Renal cortex interstitium (tissue), 11 donors: Measurements from ENCODE around the gene BCORL1. TPM values are rescaled to one million over a fixed set of nuclear protein-coding genes. Genes with fewer than 3 reads are reported as not detected.

ENCODE experiments used
- DNase-seq, 11 donors: peaks; one replicate each; pipeline ENCODE4 v3.0.0-alpha.2; 2013; ENCODE audit warnings: low read depth in 9 of 11, low spot score in 4 of 11; ENCODE audit errors: extremely low read depth in 1 of 11
- polyA plus RNA-seq, 3 donors: library from polyadenylated mRNA; unstranded; fragments of 120-200 nt; gene quantifications; one replicate each; pipeline ENCODE4 v1.2.1, GENCODE V29; 2013; ENCODE audit not compliant: insufficient read length in 3 of 3

BCORL1 gene
- polyA plus RNA-seq, 3 donors: 16.0 to 20.8 (median 17.0) TPM

DNA sequence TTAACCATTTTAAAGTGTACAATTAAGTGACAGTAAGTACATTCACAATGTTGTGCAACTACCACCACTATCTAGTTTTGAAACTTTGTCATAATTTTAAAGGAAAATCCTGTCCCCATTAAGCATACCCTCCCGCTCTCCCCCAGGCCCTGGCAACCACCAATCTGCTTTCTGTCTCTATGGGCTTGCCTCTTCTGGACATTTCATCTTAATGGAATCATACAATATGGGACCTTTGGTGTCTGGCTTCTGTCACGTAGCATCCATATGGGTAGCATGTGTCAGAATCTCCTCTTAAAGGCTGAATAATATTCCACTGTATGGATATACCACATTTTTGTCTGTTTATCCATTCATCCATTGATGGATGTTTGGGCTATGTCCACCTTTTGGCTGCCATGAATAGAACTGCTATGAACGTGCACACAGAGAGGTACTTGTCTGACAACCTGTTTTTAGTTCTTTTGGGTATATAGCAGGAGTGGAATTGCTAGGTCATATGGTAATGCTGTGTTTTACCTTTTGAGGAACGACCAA is 66.3 kb downstream of the BCORL1 start:
- DNase-seq: no peak

- DNase-seq: no peak
Measured at GRCh38 chrX:130049821-130050220, 67.4 kb downstream of the BCORL1 start.

- DNase-seq: no peak
Measured at GRCh38 chrX:130051176-130051845, 68.9 kb downstream of the BCORL1 start.

GRCh38 chrX:130053236-130053635 is 70.8 kb downstream of the BCORL1 start:
- no peak for DNase-seq

DNA sequence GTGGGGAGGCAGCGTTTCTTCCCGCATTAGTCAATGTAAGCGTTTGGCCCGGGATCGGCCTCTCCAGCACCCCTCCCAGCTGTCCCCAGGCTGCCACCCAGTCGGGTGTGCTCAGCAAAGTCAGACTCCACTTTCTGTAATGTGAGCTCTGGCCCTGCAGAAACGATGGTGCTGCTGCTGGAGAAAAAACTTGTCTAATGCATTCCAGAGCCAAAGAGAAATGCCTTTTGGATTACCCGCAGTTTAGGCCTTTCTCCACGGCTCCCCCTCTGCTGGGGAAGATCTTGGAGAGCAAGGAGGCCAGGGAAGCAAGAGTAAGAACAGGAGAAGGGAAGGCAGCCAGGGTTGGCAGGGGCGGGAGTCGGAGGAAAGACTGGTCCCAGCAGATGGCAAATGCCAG is 72.7 kb downstream of the BCORL1 start:
- no peak for DNase-seq

DNA sequence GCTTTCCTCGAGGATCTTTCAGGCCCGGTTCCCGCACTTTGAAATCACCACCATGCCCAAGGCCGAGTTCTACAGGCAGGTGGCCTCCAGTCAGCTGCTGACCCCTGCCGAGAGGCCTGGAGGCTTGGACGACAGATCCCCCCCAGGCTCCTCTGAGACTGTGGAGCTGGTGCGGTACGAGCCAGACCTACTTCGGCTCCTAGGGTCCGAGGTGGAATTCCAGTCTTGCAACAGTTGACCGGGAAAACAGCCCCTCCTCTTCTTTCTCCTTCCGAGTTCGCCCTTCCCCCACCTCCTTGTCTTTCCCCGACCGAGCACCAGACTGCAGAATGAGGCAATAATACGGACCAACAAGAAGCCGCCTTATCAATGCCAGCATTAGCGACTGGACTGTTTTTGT is 73.5 kb downstream of the BCORL1 start:
- no peak for DNase-seq

DNA sequence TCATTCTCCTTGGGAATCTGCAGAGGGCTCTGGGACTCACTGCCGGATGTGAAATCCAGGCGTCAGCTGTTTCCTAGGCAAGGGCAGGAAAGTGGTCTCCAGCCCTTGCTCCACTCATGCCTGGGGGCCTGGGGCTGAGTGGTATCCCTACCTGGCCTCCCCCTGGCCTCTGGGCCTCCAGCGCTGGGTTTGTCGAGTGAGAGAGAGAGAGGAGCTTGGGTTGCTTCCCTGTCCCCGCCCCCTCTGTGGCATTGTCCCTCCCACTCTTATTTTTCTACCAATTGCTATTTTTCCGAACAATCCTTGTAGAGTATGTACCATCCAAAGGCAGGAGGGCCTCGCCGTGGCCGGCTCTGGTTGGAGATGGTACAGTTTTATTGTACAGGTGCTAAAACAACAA is 74.8 kb downstream of the BCORL1 start:
- DNase-seq: no peak

DNA sequence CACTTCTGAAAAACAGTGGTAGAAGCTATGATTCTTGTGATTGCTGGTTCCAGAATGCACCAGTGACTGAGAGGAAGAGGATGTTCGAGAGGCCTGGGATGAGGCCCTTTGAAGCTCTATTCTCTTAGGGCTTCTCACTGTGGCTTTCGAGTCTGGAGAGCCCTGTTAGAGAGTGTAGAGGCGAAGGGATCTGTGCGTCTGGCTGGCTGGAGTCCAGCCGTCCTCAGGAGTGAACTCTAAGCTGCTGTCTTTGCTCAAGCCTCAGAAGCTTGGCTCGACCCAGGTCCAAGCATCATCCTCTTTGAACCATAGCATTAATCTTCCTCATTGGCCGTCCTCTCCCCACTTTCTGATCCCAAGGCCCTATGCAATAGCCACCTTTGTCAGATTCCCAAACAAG is 76.2 kb downstream of the BCORL1 start:
- no peak for DNase-seq

- DNase-seq: peak in 6 of 11 donors; percentile 48 to 70 (median 54)
Measured at GRCh38 chrX:130060122-130061069, 78.0 kb downstream of the BCORL1 start.

DNA sequence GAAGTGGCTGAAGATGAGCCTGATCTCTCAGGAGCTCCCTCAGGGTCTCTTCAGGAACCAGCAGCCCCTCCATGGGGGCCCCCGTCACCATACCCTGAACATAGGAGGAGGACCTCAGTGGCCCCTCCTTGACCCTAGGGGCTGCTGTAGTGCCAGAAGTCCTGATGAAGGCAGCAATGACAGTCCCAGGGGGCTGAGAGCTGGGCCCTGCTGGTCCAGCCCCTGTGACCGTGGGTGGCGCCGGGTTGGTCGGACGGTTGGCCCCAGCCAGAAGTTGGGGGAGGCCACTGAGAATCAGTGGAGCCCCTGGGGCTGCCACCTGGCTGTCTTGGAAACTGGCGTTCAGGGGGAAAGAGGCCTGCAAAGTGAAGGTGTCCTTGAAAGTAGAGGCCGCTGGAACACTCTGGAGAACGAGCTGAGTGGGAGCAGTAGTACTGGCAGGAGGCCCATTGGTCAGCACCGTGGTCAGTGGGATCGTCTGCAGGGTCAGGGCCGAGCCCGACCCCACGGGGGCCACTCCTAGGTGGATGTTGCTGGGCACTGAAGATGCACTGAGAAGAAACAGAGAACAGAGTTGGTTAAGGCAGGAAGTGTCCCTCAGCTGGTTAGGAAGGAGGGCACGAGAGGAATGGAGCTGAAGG is 84.7 kb downstream of the BCORL1 start:
- DNase-seq: no peak

GRCh38 chrX:130071611-130072344 is 89.3 kb downstream of the BCORL1 start:
- no peak for DNase-seq

GRCh38 chrX:130072345-130072740 is 89.9 kb downstream of the BCORL1 start:
- no peak for DNase-seq

DNA sequence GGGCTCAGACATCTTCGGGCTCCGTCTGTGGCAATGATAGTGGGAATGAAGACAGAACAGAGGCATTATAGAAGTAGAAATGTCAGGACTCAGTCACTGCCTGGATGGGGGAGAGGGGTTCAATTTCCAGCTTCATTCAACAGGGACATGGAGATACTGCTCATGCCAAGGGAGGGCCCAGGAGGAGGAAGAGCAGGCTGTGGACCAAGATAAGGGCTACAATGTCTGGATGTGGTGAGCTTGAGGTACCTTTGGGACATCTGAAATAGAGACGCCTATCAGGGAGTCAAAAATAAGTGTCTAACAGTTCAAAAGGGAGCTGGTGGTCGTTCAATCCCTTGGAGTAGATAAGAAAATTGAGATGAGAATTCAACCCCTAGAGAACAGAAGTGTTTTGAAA is 93.3 kb downstream of the BCORL1 start:
- DNase-seq: no peak

DNA sequence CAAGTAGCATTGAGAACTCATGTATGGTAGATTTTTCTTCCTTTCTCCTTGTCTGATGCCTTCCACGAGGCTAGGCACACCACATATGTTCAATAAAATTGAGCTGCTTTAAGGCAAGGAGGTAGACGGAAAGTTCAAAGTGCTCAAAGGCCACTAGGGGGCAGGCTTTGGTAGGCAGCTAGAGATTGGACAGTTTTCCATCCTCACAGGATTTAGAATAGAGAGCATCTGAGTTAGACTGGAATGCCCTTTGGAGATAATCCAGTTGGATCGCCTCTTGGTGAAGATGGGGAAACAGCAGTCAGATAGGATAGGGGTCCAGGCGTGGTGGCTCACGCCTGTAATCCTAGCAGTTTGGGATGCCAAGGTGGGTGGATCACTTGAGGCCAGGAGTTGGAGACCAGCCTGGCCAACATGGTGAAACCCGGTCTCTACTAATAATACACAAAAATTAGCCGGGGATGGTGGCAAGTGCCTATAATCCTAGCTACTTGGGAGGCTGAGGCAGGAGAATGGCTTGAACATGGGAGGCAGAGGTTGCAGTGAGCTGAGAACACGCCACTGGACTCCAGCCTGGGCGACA is 97.5 kb downstream of the BCORL1 start:
- DNase-seq: peak in 1 of 11 donors; percentile 44

GRCh38 chrX:130080791-130081367 is 98.4 kb downstream of the BCORL1 start:
- DNase-seq: no peak

GRCh38 chrX:130081421-130082045 is 99.1 kb downstream of the BCORL1 start:
- DNase-seq: no peak

- DNase-seq: no peak
Measured at GRCh38 chrX:130082244-130083106, 100.0 kb downstream of the BCORL1 start.
